A549 (cell line): ENCODE data around the gene UMODL1.

Experiments used
- CBX8 ChIP-seq: fragments of 200-600 bp; sonication (generic); IDR thresholded peaks from 2 replicates; pipeline ENCODE4 v1.6.1; 2016
- CHD2 ChIP-seq: fragments of 150-350 bp; IDR thresholded peaks from 2 replicates; pipeline ENCODE4 v1.6.1; 2014; ENCODE audit warnings: low read length; ENCODE audit not compliant: partially characterized antibody
- ESRRA ChIP-seq: fragments of 150-350 bp; IDR thresholded peaks from 2 replicates; pipeline ENCODE4 v1.6.1; 2014; ENCODE audit warnings: mild to moderate bottlenecking, low read length, borderline replicate concordance
- FOSL2 ChIP-seq, 2 experiments: fragments of 450-650 bp in 1 of 2; fragments of >200 bp in 1 of 2; sonication (Bioruptor Twin) in 1 of 2; formaldehyde crosslinking; IDR thresholded peaks; 2 replicates each; pipeline versions ENCODE4 v1.5.0 to v1.6.1; 2016 to 2020; ENCODE audit warnings: mild to moderate bottlenecking in 1 of 2, moderate library complexity in 1 of 2
- JUNB ChIP-seq: fragments of >200 bp; sonication (Bioruptor Twin); formaldehyde crosslinking; IDR thresholded peaks from 2 replicates; pipeline ENCODE4 v1.6.1; 2016
- KDM1A ChIP-seq: fragments of 200-600 bp; sonication (generic); IDR thresholded peaks from 2 replicates; pipeline ENCODE4 v1.6.1; 2016; ENCODE audit warnings: low read depth, mild to moderate bottlenecking
- MAFK ChIP-seq: fragments of 450-650 bp; IDR thresholded peaks from 2 replicates; pipeline ENCODE4 v1.6.1; 2014; ENCODE audit not compliant: partially characterized antibody
- POLR2A ChIP-seq: IDR thresholded peaks from 2 replicates; pipeline ENCODE4 v1.6.1; 2012; ENCODE audit warnings: mild to moderate bottlenecking, low read length
- TF ChIP-seq, protein P1 (sequence below): fragments of 450-650 bp; IDR thresholded peaks from 2 replicates; pipeline ENCODE4 v1.6.1; 2014; ENCODE audit warnings: antibody characterized with exemption
- TF ChIP-seq, protein P2 (sequence below): fragments of >200 bp; sonication (Bioruptor Twin); formaldehyde crosslinking; IDR thresholded peaks from 3 replicates; pipeline ENCODE4 v1.5.1; 2016

DNA sequence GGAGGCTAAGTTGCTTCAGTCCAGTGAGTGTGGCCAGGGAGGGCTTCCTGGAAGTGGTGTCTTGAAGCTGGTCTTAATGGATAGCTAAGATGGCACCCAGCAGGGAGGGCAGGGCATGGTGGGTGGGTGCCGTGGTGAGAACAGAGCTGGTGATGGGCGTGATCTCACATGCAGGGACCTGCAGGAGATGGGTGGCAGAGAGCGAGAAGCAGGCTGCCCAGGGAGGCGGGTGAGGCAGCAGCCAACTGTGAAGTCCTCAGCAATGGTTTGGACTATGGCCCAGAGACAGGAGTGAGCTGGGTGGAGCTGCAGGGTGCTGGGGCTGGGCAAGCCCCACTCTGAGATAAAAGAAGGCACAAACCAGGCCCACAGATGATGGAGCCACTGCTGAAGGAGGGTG, 50.7 kb downstream of the UMODL1 start:
- TF ChIP-seq, protein P1, sequence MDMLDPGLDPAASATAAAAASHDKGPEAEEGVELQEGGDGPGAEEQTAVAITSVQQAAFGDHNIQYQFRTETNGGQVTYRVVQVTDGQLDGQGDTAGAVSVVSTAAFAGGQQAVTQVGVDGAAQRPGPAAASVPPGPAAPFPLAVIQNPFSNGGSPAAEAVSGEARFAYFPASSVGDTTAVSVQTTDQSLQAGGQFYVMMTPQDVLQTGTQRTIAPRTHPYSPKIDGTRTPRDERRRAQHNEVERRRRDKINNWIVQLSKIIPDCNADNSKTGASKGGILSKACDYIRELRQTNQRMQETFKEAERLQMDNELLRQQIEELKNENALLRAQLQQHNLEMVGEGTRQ = no peak
- TF ChIP-seq, protein P2, sequence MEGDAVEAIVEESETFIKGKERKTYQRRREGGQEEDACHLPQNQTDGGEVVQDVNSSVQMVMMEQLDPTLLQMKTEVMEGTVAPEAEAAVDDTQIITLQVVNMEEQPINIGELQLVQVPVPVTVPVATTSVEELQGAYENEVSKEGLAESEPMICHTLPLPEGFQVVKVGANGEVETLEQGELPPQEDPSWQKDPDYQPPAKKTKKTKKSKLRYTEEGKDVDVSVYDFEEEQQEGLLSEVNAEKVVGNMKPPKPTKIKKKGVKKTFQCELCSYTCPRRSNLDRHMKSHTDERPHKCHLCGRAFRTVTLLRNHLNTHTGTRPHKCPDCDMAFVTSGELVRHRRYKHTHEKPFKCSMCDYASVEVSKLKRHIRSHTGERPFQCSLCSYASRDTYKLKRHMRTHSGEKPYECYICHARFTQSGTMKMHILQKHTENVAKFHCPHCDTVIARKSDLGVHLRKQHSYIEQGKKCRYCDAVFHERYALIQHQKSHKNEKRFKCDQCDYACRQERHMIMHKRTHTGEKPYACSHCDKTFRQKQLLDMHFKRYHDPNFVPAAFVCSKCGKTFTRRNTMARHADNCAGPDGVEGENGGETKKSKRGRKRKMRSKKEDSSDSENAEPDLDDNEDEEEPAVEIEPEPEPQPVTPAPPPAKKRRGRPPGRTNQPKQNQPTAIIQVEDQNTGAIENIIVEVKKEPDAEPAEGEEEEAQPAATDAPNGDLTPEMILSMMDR = no peak
- TF ChIP-seq ESRRA = no peak
- no peak for TF ChIP-seq POLR2A
- TF ChIP-seq CHD2 = no peak
- TF ChIP-seq JUNB = no peak
- TF ChIP-seq KDM1A = no peak
- no peak for TF ChIP-seq CBX8
- no peak for TF ChIP-seq MAFK
- TF ChIP-seq FOSL2 (IDR thresholded peaks at IDR 0.05) = no peak
- TF ChIP-seq FOSL2 (CRISPR knock-in tag; IDR thresholded peaks at IDR 0.05) = no peak
